Cardiac fibroblast (primary cell): ENCODE data around the gene SIGLEC9.

Source experiments
- DNase-seq, 2 donors: peaks; one replicate each; pipeline versions ENCODE4 v3.0.0 to v3.0.0-alpha.2; 2010; ENCODE audit warnings: low read depth in 2 of 2
- H3K4me3 ChIP-seq, 2 donors: replicated peaks in 1 of 2; 1 replicate in 1 of 2; 2 replicates in 1 of 2; pipeline ENCODE4 v1.5.1; 2011; ENCODE audit warnings: low read depth in 2 of 2, low read length in 2 of 2, mild to moderate bottlenecking in 2 of 2, moderate library complexity in 1 of 2
- CTCF ChIP-seq: IDR thresholded peaks from one replicate; pipeline ENCODE4 v1.5.1; 2011; ENCODE audit warnings: low read depth, mild to moderate bottlenecking, low read length, inconsistent platforms

Gene SIGLEC9

GRCh38 chr19:51121257-51121656 lies 3.4 kb upstream of the SIGLEC9 start:
- no peak for DNase-seq
- H3K4me3 ChIP-seq = no peak overlapping the region
- no peak for TF ChIP-seq CTCF

GRCh38 chr19:51122112-51122981 lies 2.4 kb upstream of the SIGLEC9 start:
- no peak for TF ChIP-seq CTCF
- peak; percentile 36 to 60 for DNase-seq
- no peak overlapping the region for H3K4me3 ChIP-seq

- TF ChIP-seq CTCF = no peak
- H3K4me3 ChIP-seq = no peak overlapping the region
- no peak for DNase-seq
These were observed 1.3 kb upstream of the SIGLEC9 start for GRCh38 chr19:51123381-51123800.

- no peak for DNase-seq
- no peak for TF ChIP-seq CTCF
- H3K4me3 ChIP-seq = no peak overlapping the region
These were observed 904 bp upstream of the SIGLEC9 start for GRCh38 chr19:51123802-51124201.

GRCh38 chr19:51124216-51124615 lies 490 bp upstream of the SIGLEC9 start:
- no peak overlapping the region for H3K4me3 ChIP-seq
- no peak for DNase-seq
- TF ChIP-seq CTCF = no peak

GRCh38 chr19:51125421-51126075 lies 842 bp downstream of the SIGLEC9 start:
- no peak overlapping the region for H3K4me3 ChIP-seq
- no peak for TF ChIP-seq CTCF
- DNase-seq = no peak
